AG09309 (cell line): ENCODE results near the gene ATP2A3.

Experiments used
- DNase-seq: peaks from one replicate; pipeline ENCODE4 v3.0.0-alpha.2; 2010; ENCODE audit warnings: low read depth
- H3K4me3 ChIP-seq: 2 replicates; pipeline ENCODE4 v1.5.1; 2011; ENCODE audit warnings: mild to moderate bottlenecking, low read depth, low read length, moderate library complexity; ENCODE audit not compliant: control insufficient read depth
- CTCF ChIP-seq: IDR thresholded peaks from 2 replicates; pipeline ENCODE4 v1.5.1; 2011; ENCODE audit warnings: mild to moderate bottlenecking, low read depth, low read length, inconsistent platforms; ENCODE audit not compliant: insufficient read depth, control insufficient read depth; ENCODE audit errors: missing control alignments

ATP2A3 gene

GRCh38 chr17:3905017-3905520 lies 59.2 kb downstream of the ATP2A3 start:
- TF ChIP-seq CTCF, result no peak
- no peak overlapping the region for H3K4me3 ChIP-seq
- no peak for DNase-seq

- no peak for DNase-seq
- no peak overlapping the region for H3K4me3 ChIP-seq
- TF ChIP-seq CTCF, result no peak
These were observed 59.7 kb downstream of the ATP2A3 start for GRCh38 chr17:3904501-3904900.

GRCh38 chr17:3903881-3904290 lies 60.4 kb downstream of the ATP2A3 start:
- no peak for DNase-seq
- TF ChIP-seq CTCF, result no peak
- H3K4me3 ChIP-seq, result no peak overlapping the region

GRCh38 chr17:3903051-3903825 lies 61.0 kb downstream of the ATP2A3 start:
- no peak for DNase-seq
- H3K4me3 ChIP-seq, result no peak overlapping the region
- TF ChIP-seq CTCF, result no peak

GRCh38 chr17:3900646-3901045 lies 63.6 kb downstream of the ATP2A3 start:
- TF ChIP-seq CTCF, result no peak
- no peak overlapping the region for H3K4me3 ChIP-seq
- DNase-seq, result no peak

GRCh38 chr17:3897731-3898130 lies 66.5 kb downstream of the ATP2A3 start:
- TF ChIP-seq CTCF, result no peak
- no peak for DNase-seq
- H3K4me3 ChIP-seq, result no peak overlapping the region
